NB4 (cell line): ENCODE measurements around the gene DCC.

Experiments used
- CTCF ChIP-seq: IDR thresholded peaks from one replicate; pipeline ENCODE4 v1.5.1; 2012; ENCODE audit warnings: low read depth, low read length
- MYC ChIP-seq: IDR thresholded peaks from 2 replicates; pipeline ENCODE4 v1.6.1; 2011; ENCODE audit warnings: low read depth, low read length
- POLR2A ChIP-seq: IDR thresholded peaks from 2 replicates; pipeline ENCODE4 v1.6.1; 2011; ENCODE audit warnings: mild to moderate bottlenecking; ENCODE audit not compliant: insufficient read length; ENCODE audit errors: extremely low read depth
- TF ChIP-seq, protein P1 (sequence below): IDR thresholded peaks from 2 replicates; pipeline ENCODE4 v1.6.1; 2011; ENCODE audit warnings: low read depth, low read length

- TF ChIP-seq CTCF, result no peak
- TF ChIP-seq POLR2A, result no peak
- no peak for TF ChIP-seq MYC
- TF ChIP-seq, protein P1, sequence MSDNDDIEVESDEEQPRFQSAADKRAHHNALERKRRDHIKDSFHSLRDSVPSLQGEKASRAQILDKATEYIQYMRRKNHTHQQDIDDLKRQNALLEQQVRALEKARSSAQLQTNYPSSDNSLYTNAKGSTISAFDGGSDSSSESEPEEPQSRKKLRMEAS, result no peak
Observed at GRCh38 chr18:53101536-53102105, 761.6 kb downstream of the DCC start.
